HG03571 (cell line): ENCODE results near the gene SYNJ1.
A peak's percentile ranks its signal among the peaks of the same experiment; 100 is the strongest.
"Not testable (repeated sequence)": the region's sequence is repeated elsewhere in the genome, so short reads cannot be mapped to it uniquely, and the experiment has no call there.

Source experiments
- ATAC-seq: cut with Tn5 transposase; IDR thresholded peaks from one replicate; pipeline ENCODE4 v1.9.1; 2021; ENCODE audit not compliant: unreplicated experiment

The SYNJ1 gene

GRCh38 chr21:32613436-32614043 is 114.3 kb downstream of the SYNJ1 start:
- ATAC-seq = no peak

- ATAC-seq = peak; percentile 8
Observed at GRCh38 chr21:32612999-32613337, 114.8 kb downstream of the SYNJ1 start.

- peak; percentile 94 for ATAC-seq
Observed at GRCh38 chr21:32612075-32612998, 115.5 kb downstream of the SYNJ1 start, which contains the start of gene CFAP298. Gene CFAP298 (minus strand): TSS chr21:32612377. CDS start chr21:32612243, 134 bp downstream.

GRCh38 chr21:32611471-32611997 is 116.3 kb downstream of the SYNJ1 start:
- ATAC-seq = no peak

GRCh38 chr21:32610940-32611339 is 116.9 kb downstream of the SYNJ1 start:
- ATAC-seq = not testable (repeated sequence)

GRCh38 chr21:32608851-32609250 is 119.0 kb downstream of the SYNJ1 start:
- no peak for ATAC-seq

GRCh38 chr21:32605469-32605868 is 122.3 kb downstream of the SYNJ1 start:
- ATAC-seq = no peak

GRCh38 chr21:32604464-32604863 is 123.3 kb downstream of the SYNJ1 start:
- no peak for ATAC-seq

GRCh38 chr21:32603131-32603530 is 124.7 kb downstream of the SYNJ1 start:
- ATAC-seq = no peak

- ATAC-seq = no peak
Observed at GRCh38 chr21:32602099-32602498, 125.7 kb downstream of the SYNJ1 start.

- no peak for ATAC-seq
Observed at GRCh38 chr21:32599526-32599925, 128.3 kb downstream of the SYNJ1 start.

- no peak for ATAC-seq
Observed at GRCh38 chr21:32599091-32599490, 128.7 kb downstream of the SYNJ1 start.

- ATAC-seq = no peak
Observed at GRCh38 chr21:32597205-32597604, 130.6 kb downstream of the SYNJ1 start.

- no peak for ATAC-seq
Observed at GRCh38 chr21:32595431-32595830, 132.4 kb downstream of the SYNJ1 start.

- no peak for ATAC-seq
Observed at GRCh38 chr21:32593690-32594089, 134.1 kb downstream of the SYNJ1 start.

GRCh38 chr21:32592929-32593502 is 134.8 kb downstream of the SYNJ1 start:
- ATAC-seq = no peak

- no peak for ATAC-seq
Observed at GRCh38 chr21:32590130-32590529, 137.7 kb downstream of the SYNJ1 start.

- ATAC-seq = no peak
Observed at GRCh38 chr21:32587651-32588050, 140.2 kb downstream of the SYNJ1 start.

GRCh38 chr21:32587120-32587519 is 140.7 kb downstream of the SYNJ1 start:
- no peak for ATAC-seq

GRCh38 chr21:32585970-32586369 is 141.8 kb downstream of the SYNJ1 start:
- ATAC-seq = no peak

GRCh38 chr21:32585042-32585710 is 142.6 kb downstream of the SYNJ1 start, which contains the start of gene TCP10L:
Gene TCP10L (minus strand): TSS chr21:32585523. CDS start chr21:32584304, 1,219 bp downstream.
- ATAC-seq = no peak
